WTC11 (cell line): ENCODE measurements around the gene SCPEP1. TPM values are rescaled to one million over a fixed set of nuclear protein-coding genes. Genes with fewer than 3 reads are reported as not detected.

Source experiments
- ATAC-seq: fragments of 200-7000 bp; cut with Tn5 transposase; 2 replicates; pipeline ENCODE4 v1.10.0; 2021; ENCODE audit warnings: mild to moderate bottlenecking, moderate library complexity
- CTCF ChIA-PET: fragments of 300-600 bp; sonication (Branson Sonifier 250); formaldehyde crosslinking; loops from one replicate; lab custom pipeline; 2021; ENCODE audit warnings: antibody characterized with exemption; lab: Charles Lee
- POLR2A ChIA-PET: fragments of 350-600 bp; sonication (Branson Sonifier 250); formaldehyde crosslinking; loops from one replicate; lab custom pipeline; 2021; ENCODE audit warnings: antibody characterized with exemption; lab: Charles Lee
- DNase-seq: peaks from one replicate; pipeline ENCODE4 v3.0.0; 2021; ENCODE audit warnings: low spot score
- H3K27ac Mint-ChIP-seq: 2 replicates; pipeline ENCODE4 v1.8.0; 2021; ENCODE audit warnings: mixed read lengths
- H3K27me3 Mint-ChIP-seq: 2 replicates; pipeline ENCODE4 v1.8.0; 2021; ENCODE audit warnings: low read depth, mild to moderate bottlenecking, moderate library complexity, mixed read lengths
- H3K36me3 Mint-ChIP-seq: 2 replicates; pipeline ENCODE4 v1.8.0; 2021; ENCODE audit warnings: mixed read lengths
- H3K4me1 Mint-ChIP-seq: 2 replicates; pipeline ENCODE4 v1.8.0; 2022; ENCODE audit warnings: mixed read lengths
- H3K4me3 Mint-ChIP-seq: 2 replicates; pipeline ENCODE4 v1.8.0; 2021; ENCODE audit warnings: mild to moderate bottlenecking, moderate library complexity, mixed read lengths
- H3K9me3 Mint-ChIP-seq: 2 replicates; pipeline ENCODE4 v1.8.0; 2021; ENCODE audit warnings: mixed read lengths
- AFF4 ChIP-seq: sonication (generic); formaldehyde crosslinking; IDR thresholded peaks from 2 replicates; pipeline ENCODE4 v1.8.1; 2023; ENCODE audit warnings: mild to moderate bottlenecking, missing genetic modification reagents, borderline replicate concordance
- E2F1 ChIP-seq: sonication (generic); formaldehyde crosslinking; IDR thresholded peaks from 2 replicates; pipeline ENCODE4 v1.8.0; 2022; ENCODE audit warnings: mild to moderate bottlenecking, missing genetic modification reagents
- IRF2 ChIP-seq: sonication (generic); formaldehyde crosslinking; IDR thresholded peaks from 2 replicates; pipeline ENCODE4 v1.8.0; 2022; ENCODE audit warnings: low read depth, missing genetic modification reagents, borderline replicate concordance
- JAZF1 ChIP-seq: fragments of 250-450 bp; sonication (Bioruptor Pico); IDR thresholded peaks from 2 replicates; pipeline ENCODE4 v1.9.0; 2021; ENCODE audit warnings: moderate library complexity, mild to moderate bottlenecking, inconsistent platforms
- PRRX2 ChIP-seq: fragments of 250-450 bp; sonication (Bioruptor Pico); IDR thresholded peaks from 2 replicates; pipeline ENCODE4 v1.8.0; 2021; ENCODE audit warnings: mild to moderate bottlenecking
- SOX15 ChIP-seq: fragments of 250-450 bp; sonication (Bioruptor Pico); IDR thresholded peaks from 2 replicates; pipeline ENCODE4 v1.9.0; 2021; ENCODE audit warnings: mild to moderate bottlenecking
- USF2 ChIP-seq: sonication (generic); formaldehyde crosslinking; IDR thresholded peaks from 2 replicates; pipeline ENCODE4 v1.8.1; 2023; ENCODE audit warnings: mild to moderate bottlenecking, missing genetic modification reagents, moderate library complexity
- ZNF219 ChIP-seq: sonication (generic); formaldehyde crosslinking; IDR thresholded peaks from 2 replicates; pipeline ENCODE4 v1.8.0; 2023; ENCODE audit warnings: missing genetic modification reagents, mild to moderate bottlenecking, borderline replicate concordance
- ZNF281 ChIP-seq: sonication (generic); formaldehyde crosslinking; IDR thresholded peaks from 2 replicates; pipeline ENCODE4 v1.8.0; 2023; ENCODE audit warnings: mild to moderate bottlenecking, missing genetic modification reagents
- ZNF512 ChIP-seq: sonication (generic); formaldehyde crosslinking; IDR thresholded peaks from 2 replicates; pipeline ENCODE4 v1.8.1; 2022; ENCODE audit warnings: missing genetic modification reagents, borderline replicate concordance
- ZSCAN18 ChIP-seq: fragments of 250-450 bp; sonication (Bioruptor Pico); IDR thresholded peaks from 2 replicates; pipeline ENCODE4 v2.1.2; 2022; ENCODE audit warnings: mild to moderate bottlenecking, moderate library complexity
- total RNA-seq: library from RNA; stranded (reverse); gene quantifications from 3 replicates; pipeline ENCODE4 v1.2.3, GENCODE V29; 2021

The SCPEP1 gene
- total RNA-seq, 1 experiment from 2014 or later, result 49.3 TPM

- ATAC-seq (peak; percentile 56), DNase-seq (no peak)
- H3K27me3 Mint-ChIP-seq, result no peaks in the 10 kb centered on the region
- peak overlapping the region; percentile 78 for H3K27ac Mint-ChIP-seq
- TF ChIP-seq PRRX2 (CRISPR knock-in tag) (no peak), IRF2 (CRISPR knock-in tag) (no peak), SOX15 (no peak), USF2 (CRISPR knock-in tag) (no peak), ZSCAN18 (CRISPR knock-in tag) (no peak), ZNF281 (CRISPR knock-in tag) (no peak), ZNF512 (CRISPR knock-in tag) (no peak), AFF4 (CRISPR knock-in tag) (no peak), JAZF1 (no peak), ZNF219 (CRISPR knock-in tag) (no peak)
- peaks cover 12% of the 10 kb centered on the region for H3K9me3 Mint-ChIP-seq
- ChIA-PET CTCF (interaction anchor here (0.6 to 3.4 kb wide), 29 partner anchors 8 to 461 kb away, joined by 3 to 38 read pairs (median 5); partner anchors contain the start of genes AKAP1 and SCPEP1), POLR2A (no interaction called here)
- H3K4me1 Mint-ChIP-seq, result peaks cover 22% of the 10 kb centered on the region
- H3K36me3 Mint-ChIP-seq, result no peaks in the 10 kb centered on the region; the same call in 1 of the 2 replicates
- no peak overlapping the region for H3K4me3 Mint-ChIP-seq
Measured at GRCh38 chr17:57010487-57010886, 32.6 kb downstream of the SCPEP1 start.

- Mint-ChIP-seq H3K27ac (peak overlapping the region; percentile 23; the same call in 1 of the 2 replicates), H3K4me1 (peaks cover 33% of the 10 kb centered on the region), H3K9me3 (peaks cover 15% of the 10 kb centered on the region), H3K4me3 (no peak overlapping the region), H3K36me3 (no peaks in the 10 kb centered on the region; the same call in 1 of the 2 replicates), H3K27me3 (no peaks in the 10 kb centered on the region; the same call in 1 of the 2 replicates)
- POLR2A ChIA-PET, result no interaction called here
- CTCF ChIA-PET, result interaction anchor here (0.6 to 3.4 kb wide), 10 partner anchors 9 to 515 kb away, joined by 3 to 38 read pairs (median 9); partner anchors contain the start of gene AKAP1
- DNase-seq, result no peak
- no peak for ATAC-seq
- TF ChIP-seq E2F1 (CRISPR knock-in tag), result no peak
Measured at GRCh38 chr17:57011491-57012015, 33.6 kb downstream of the SCPEP1 start.
